Hematopoietic multipotent progenitor cell treated with erythropoietin and hydrocortisone succinate and interleukin-3 and kit ligand, for 17 days (in vitro differentiated cells): ENCODE measurements around the gene PLA2G7.

Experiments used
- DNase-seq: peaks from one replicate; pipeline ENCODE4 v3.0.0-alpha.2; 2015; ENCODE audit warnings: low spot score

The PLA2G7 gene

GRCh38 chr6:46688117-46688965 is 46.8 kb downstream of the PLA2G7 start:
- DNase-seq, result no peak

GRCh38 chr6:46687619-46688097 is 47.5 kb downstream of the PLA2G7 start, which contains the start of gene TDRD6:
Gene TDRD6 (plus strand): TSS chr6:46687885. CDS start chr6:46688129, 244 bp downstream.
- DNase-seq, result no peak

- DNase-seq, result no peak
Measured at GRCh38 chr6:46684771-46685170, 50.4 kb downstream of the PLA2G7 start.

GRCh38 chr6:46677314-46677654 is 57.9 kb downstream of the PLA2G7 start:
- no peak for DNase-seq

- DNase-seq, result no peak
Measured at GRCh38 chr6:46676604-46677313, 58.4 kb downstream of the PLA2G7 start.

- DNase-seq, result no peak
Measured at GRCh38 chr6:46674410-46674809, 60.8 kb downstream of the PLA2G7 start.

- no peak for DNase-seq
Measured at GRCh38 chr6:46667377-46667776, 67.8 kb downstream of the PLA2G7 start.

- DNase-seq, result no peak
Measured at GRCh38 chr6:46661483-46661882, 73.7 kb downstream of the PLA2G7 start.

GRCh38 chr6:46657642-46658041 is 77.5 kb downstream of the PLA2G7 start:
- DNase-seq, result no peak

- no peak for DNase-seq
Measured at GRCh38 chr6:46655803-46656202, 79.4 kb downstream of the PLA2G7 start.
